M059J (cell line): Measurements from ENCODE around the gene CFAP92. TPM values are rescaled to one million over a fixed set of nuclear protein-coding genes. Genes with fewer than 3 reads are reported as not detected.
A peak's percentile ranks its signal among the peaks of the same experiment; 100 is the strongest.

Experiments used
- DNase-seq: peaks from one replicate; pipeline ENCODE4 v3.0.0-alpha.2; 2012; ENCODE audit warnings: low read depth
- total RNA-seq: library from RNA; depleted of rRNA; stranded (reverse); fragments of >200 nt; shearing (Covaris generic); gene quantifications from 2 replicates; pipeline ENCODE4 v1.2.3, GENCODE V29; 2014

The CFAP92 gene
- total RNA-seq, 1 experiment from 2014 or later: 0.27 TPM

- DNase-seq: no peak
These were observed 13.9 kb upstream of the CFAP92 start for GRCh38 chr3:129007792-129008191.

- DNase-seq: no peak
These were observed 13.0 kb upstream of the CFAP92 start for GRCh38 chr3:129006864-129007263.

- DNase-seq: peak; percentile 44
These were observed 11.8 kb upstream of the CFAP92 start for GRCh38 chr3:129005526-129006303.

GRCh38 chr3:129004639-129005295 is 10.9 kb upstream of the CFAP92 start:
- no peak for DNase-seq

- no peak for DNase-seq
These were observed 9.8 kb upstream of the CFAP92 start for GRCh38 chr3:129003578-129004112.

GRCh38 chr3:129002573-129003569 is 9.0 kb upstream of the CFAP92 start:
- DNase-seq: no peak

- peak; percentile 27 for DNase-seq
These were observed 8.1 kb upstream of the CFAP92 start for GRCh38 chr3:129001806-129002572.

GRCh38 chr3:129001101-129001805 is 7.4 kb upstream of the CFAP92 start, which contains the start of gene EFCC1:
Gene EFCC1 (plus strand): TSS chr3:129001304. CDS start chr3:129001629, 325 bp downstream.
- peak; percentile 19 for DNase-seq

GRCh38 chr3:129000742-129001100 is 6.8 kb upstream of the CFAP92 start:
- DNase-seq: no peak

GRCh38 chr3:128999102-128999501 is 5.2 kb upstream of the CFAP92 start:
- DNase-seq: no peak

GRCh38 chr3:128998561-128998960 is 4.7 kb upstream of the CFAP92 start:
- no peak for DNase-seq

GRCh38 chr3:128997486-128998133 is 3.7 kb upstream of the CFAP92 start:
- no peak for DNase-seq

GRCh38 chr3:128996726-128997125 is 2.9 kb upstream of the CFAP92 start:
- no peak for DNase-seq

- DNase-seq: no peak
These were observed 2.3 kb upstream of the CFAP92 start for GRCh38 chr3:128996200-128996599.

GRCh38 chr3:128995737-128996136 is 1.9 kb upstream of the CFAP92 start:
- DNase-seq: no peak

GRCh38 chr3:128994581-128995546 is 988 bp upstream of the CFAP92 start:
- DNase-seq: no peak

GRCh38 chr3:128994173-128994512 is 267 bp upstream of the CFAP92 start:
- DNase-seq: no peak

- DNase-seq: no peak
These were observed 883 bp downstream of the CFAP92 start for GRCh38 chr3:128992926-128993460.
